ENCODE measurements around the gene TEX54.

The TEX54 gene

GRCh38 chr11:62787005-62787759 is 45.5 kb downstream of the TEX54 start, which contains the start of gene TMEM179B:
Gene TMEM179B (plus strand): TSS chr11:62787402. CDS start chr11:62787432, 30 bp downstream.
- DNase-seq (ENCODE audit: low spot score): peak; percentile 99

- DNase-seq (ENCODE audit: low spot score): peak; percentile 93
Observed at GRCh38 chr11:62786318-62787004, 46.2 kb downstream of the TEX54 start.

- peak; percentile 56 for DNase-seq (ENCODE audit: low spot score)
Observed at GRCh38 chr11:62782753-62783152, 49.9 kb downstream of the TEX54 start.

Data from hematopoietic multipotent progenitor cell treated with erythropoietin and hydrocortisone succinate and interleukin-3 and kit ligand, for 17 days (in vitro differentiated cells).